ENCODE data around the gene CENPP. TPM values are rescaled to one million over a fixed set of nuclear protein-coding genes. Genes with fewer than 3 reads are reported as not detected.

CENPP gene
- polyA plus RNA-seq, 2 of the 4 experiments (the other 2 are of a cell fraction): 7.2 to 13.4 TPM

DNA sequence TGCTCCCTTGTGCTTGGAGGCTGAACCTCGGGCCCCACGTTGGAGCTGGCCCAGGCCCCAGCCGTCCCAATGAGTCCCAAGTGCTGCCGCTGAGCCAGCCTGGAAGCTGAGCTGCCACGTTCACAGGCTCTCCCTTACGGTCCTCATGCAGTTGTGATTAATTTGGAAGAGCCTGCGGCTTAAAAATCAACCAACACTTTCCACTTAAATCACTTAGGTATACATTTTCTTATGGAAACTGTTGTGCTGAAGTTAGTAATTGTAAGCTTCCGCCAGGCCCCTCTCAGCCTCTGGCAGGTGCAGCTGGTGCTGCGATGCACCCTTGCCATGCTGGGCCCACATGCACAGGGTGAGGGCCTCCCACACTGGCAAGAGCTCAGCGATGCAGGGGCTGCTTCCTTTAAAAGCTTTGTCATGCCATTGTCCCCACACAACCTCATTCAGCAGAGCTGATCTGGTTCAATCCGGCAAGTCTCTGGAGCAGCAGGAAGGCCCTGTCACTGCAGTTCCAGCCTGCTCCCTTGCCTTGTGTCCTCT lies 283.2 kb downstream of the CENPP start:
- DNase-seq (ENCODE audit: low read depth in 1 of 2, low spot score in 1 of 2): no peak
- Histone ChIP-seq H3K4me3 (no peak overlapping the region), H3K9me3 (no peaks in the 10 kb centered on the region), H3K4me1 (no peaks in the 10 kb centered on the region), H3K27ac (no peak overlapping the region), H3K4me2 (no peak overlapping the region)
- 94% methylated on average over 9 of the region's 11 CpGs for WGBS (ENCODE audit: missing lambda C conversion rate)
- TF ChIP-seq TFCP2L1 (CRISPR knock-in tag; IDR thresholded peaks at IDR 0.05) (no peak), KDM1A (IDR thresholded peaks at IDR 0.05; ENCODE audit: low read depth) (no peak), SMC3 (IDR thresholded peaks at IDR 0.05) (no peak), RAD21 (conservative IDR thresholded peaks at IDR 0.05 in 1 of 2, IDR thresholded peaks at IDR 0.05 in 1 of 2) (no peak), POLR2AphosphoS2 (conservative IDR thresholded peaks at IDR 0.05; ENCODE audit: low read length) (no peak), RARB (CRISPR knock-in tag; IDR thresholded peaks at IDR 0.05) (no peak), CEBPB (IDR thresholded peaks at IDR 0.05) (no peak), KDM5A (IDR thresholded peaks at IDR 0.05) (no peak), GATA3 (IDR thresholded peaks at IDR 0.05; ENCODE audit: borderline replicate concordance) (no peak), RCOR1 (IDR thresholded peaks at IDR 0.05; ENCODE audit: low read depth, low read length) (no peak)
- TF ChIP-seq, protein P1, sequence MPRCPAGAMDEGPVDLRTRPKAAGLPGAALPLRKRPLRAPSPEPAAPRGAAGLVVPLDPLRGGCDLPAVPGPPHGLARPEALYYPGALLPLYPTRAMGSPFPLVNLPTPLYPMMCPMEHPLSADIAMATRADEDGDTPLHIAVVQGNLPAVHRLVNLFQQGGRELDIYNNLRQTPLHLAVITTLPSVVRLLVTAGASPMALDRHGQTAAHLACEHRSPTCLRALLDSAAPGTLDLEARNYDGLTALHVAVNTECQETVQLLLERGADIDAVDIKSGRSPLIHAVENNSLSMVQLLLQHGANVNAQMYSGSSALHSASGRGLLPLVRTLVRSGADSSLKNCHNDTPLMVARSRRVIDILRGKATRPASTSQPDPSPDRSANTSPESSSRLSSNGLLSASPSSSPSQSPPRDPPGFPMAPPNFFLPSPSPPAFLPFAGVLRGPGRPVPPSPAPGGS (IDR thresholded peaks at IDR 0.05): no peak
- TF ChIP-seq, protein P2, sequence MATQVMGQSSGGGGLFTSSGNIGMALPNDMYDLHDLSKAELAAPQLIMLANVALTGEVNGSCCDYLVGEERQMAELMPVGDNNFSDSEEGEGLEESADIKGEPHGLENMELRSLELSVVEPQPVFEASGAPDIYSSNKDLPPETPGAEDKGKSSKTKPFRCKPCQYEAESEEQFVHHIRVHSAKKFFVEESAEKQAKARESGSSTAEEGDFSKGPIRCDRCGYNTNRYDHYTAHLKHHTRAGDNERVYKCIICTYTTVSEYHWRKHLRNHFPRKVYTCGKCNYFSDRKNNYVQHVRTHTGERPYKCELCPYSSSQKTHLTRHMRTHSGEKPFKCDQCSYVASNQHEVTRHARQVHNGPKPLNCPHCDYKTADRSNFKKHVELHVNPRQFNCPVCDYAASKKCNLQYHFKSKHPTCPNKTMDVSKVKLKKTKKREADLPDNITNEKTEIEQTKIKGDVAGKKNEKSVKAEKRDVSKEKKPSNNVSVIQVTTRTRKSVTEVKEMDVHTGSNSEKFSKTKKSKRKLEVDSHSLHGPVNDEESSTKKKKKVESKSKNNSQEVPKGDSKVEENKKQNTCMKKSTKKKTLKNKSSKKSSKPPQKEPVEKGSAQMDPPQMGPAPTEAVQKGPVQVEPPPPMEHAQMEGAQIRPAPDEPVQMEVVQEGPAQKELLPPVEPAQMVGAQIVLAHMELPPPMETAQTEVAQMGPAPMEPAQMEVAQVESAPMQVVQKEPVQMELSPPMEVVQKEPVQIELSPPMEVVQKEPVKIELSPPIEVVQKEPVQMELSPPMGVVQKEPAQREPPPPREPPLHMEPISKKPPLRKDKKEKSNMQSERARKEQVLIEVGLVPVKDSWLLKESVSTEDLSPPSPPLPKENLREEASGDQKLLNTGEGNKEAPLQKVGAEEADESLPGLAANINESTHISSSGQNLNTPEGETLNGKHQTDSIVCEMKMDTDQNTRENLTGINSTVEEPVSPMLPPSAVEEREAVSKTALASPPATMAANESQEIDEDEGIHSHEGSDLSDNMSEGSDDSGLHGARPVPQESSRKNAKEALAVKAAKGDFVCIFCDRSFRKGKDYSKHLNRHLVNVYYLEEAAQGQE (IDR thresholded peaks at IDR 0.05): no peak
- TF ChIP-seq, protein P3, sequence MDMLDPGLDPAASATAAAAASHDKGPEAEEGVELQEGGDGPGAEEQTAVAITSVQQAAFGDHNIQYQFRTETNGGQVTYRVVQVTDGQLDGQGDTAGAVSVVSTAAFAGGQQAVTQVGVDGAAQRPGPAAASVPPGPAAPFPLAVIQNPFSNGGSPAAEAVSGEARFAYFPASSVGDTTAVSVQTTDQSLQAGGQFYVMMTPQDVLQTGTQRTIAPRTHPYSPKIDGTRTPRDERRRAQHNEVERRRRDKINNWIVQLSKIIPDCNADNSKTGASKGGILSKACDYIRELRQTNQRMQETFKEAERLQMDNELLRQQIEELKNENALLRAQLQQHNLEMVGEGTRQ (IDR thresholded peaks at IDR 0.05): no peak
- TF ChIP-seq, protein P4, sequence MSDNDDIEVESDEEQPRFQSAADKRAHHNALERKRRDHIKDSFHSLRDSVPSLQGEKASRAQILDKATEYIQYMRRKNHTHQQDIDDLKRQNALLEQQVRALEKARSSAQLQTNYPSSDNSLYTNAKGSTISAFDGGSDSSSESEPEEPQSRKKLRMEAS (IDR thresholded peaks at IDR 0.05): no peak
- TF ChIP-seq, protein P5, sequence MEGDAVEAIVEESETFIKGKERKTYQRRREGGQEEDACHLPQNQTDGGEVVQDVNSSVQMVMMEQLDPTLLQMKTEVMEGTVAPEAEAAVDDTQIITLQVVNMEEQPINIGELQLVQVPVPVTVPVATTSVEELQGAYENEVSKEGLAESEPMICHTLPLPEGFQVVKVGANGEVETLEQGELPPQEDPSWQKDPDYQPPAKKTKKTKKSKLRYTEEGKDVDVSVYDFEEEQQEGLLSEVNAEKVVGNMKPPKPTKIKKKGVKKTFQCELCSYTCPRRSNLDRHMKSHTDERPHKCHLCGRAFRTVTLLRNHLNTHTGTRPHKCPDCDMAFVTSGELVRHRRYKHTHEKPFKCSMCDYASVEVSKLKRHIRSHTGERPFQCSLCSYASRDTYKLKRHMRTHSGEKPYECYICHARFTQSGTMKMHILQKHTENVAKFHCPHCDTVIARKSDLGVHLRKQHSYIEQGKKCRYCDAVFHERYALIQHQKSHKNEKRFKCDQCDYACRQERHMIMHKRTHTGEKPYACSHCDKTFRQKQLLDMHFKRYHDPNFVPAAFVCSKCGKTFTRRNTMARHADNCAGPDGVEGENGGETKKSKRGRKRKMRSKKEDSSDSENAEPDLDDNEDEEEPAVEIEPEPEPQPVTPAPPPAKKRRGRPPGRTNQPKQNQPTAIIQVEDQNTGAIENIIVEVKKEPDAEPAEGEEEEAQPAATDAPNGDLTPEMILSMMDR (IDR thresholded peaks at IDR 0.05): no peak
- no peak for FAIRE-seq
- ATAC-seq: peak; percentile 10 to 34; a peak in 4 of 6 replicates
- ChIA-PET CTCF (interaction anchor here (1.1 to 2.1 kb wide), 4 partner anchors 9 to 25 kb away, joined by 3 to 8 read pairs (median 6); no protein-coding TSS in a partner anchor), POLR2A (no interaction called here)

DNA sequence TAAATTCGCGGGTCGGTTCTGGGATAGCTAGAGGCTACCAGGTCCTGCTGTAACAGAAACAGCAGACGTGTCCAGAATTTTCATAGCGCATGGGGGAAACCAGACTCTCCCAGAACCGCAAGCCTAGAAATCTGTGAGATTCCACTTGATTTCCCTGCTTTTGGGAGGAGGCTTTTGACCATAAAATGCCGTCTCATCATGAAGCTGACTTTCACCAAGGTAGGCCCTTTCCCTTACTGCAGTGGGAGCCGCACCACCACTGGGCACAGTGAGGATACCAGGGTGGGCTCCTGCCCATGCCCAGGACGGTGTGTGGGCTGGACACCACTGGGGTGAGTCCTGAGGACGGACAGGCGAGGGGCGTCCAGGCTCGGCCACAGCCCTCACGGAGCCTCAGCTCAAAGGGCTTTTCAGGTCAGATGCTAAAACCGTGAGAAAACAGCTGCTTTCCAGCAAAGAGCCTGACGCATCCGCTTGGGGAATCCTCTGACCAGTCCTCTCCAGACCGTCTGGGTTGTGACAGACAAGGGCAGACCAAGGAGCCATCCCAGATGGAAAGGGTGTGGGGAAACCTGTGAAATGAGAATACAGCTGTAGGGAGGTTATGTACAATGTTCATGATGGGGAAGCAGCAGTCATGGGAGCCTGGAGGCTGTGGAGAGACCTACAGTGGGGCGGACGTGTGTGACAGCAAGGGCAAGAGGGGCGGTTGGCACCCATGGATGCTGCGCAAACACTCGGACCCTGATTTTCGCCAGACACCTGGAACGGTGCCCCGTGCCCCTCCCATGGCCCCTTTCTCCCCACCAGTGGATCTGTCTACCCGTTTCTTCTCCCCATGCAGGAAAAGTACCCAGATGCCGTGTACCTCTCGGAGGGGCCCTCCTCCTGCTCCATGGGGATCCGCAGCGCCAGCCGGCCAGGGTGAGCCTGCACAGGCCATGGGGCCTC lies 285.0 kb downstream of the CENPP start:
- no peak for DNase-seq (ENCODE audit: low read depth in 1 of 2, low spot score in 1 of 2)
- Histone ChIP-seq H3K27ac (0 out of 6 replicates have a peak overlapping the region, but pooled peaks of 1 of the 2 experiments have one; percentile 30), H3K9me3 (no peaks in the 10 kb centered on the region), H3K4me2 (no peak overlapping the region), H3K4me3 (no peak overlapping the region), H3K4me1 (no peaks in the 10 kb centered on the region)
- ChIA-PET POLR2A (interaction anchor here (0.6 kb wide), 1 partner anchor 355 kb away, joined by 3 read pairs; no protein-coding TSS in a partner anchor), CTCF (interaction anchor here (1.4 kb wide), 1 partner anchor 10 kb away, joined by 4 read pairs; no protein-coding TSS in a partner anchor)
- WGBS (ENCODE audit: missing lambda C conversion rate): 90% methylated on average over 29 of the region's 32 CpGs
- no peak for ATAC-seq
- FAIRE-seq: no peak
- TF ChIP-seq HOXA7 (CRISPR knock-in tag; IDR thresholded peaks at IDR 0.05) (no peak), NFE2L2 (conservative IDR thresholded peaks at IDR 0.05; ENCODE audit: low read length) (no peak), MAFK (IDR thresholded peaks at IDR 0.05; ENCODE audit: partially characterized antibody) (no peak), HOXB13 (CRISPR knock-in tag; IDR thresholded peaks at IDR 0.05; ENCODE audit: low read depth) (no peak), GATA3 (IDR thresholded peaks at IDR 0.05; ENCODE audit: borderline replicate concordance) (no peak), FOSB (CRISPR knock-in tag; IDR thresholded peaks at IDR 0.05) (no peak), MYC (IDR thresholded peaks at IDR 0.05; ENCODE audit: borderline replicate concordance, low read length) (no peak), CEBPB (IDR thresholded peaks at IDR 0.05) (no peak)
- TF ChIP-seq, protein P5 (IDR thresholded peaks at IDR 0.05): no peak
- TF ChIP-seq, protein P1 (IDR thresholded peaks at IDR 0.05): no peak

Data from A549 (cell line).